Right lung (tissue), 5 donors: ENCODE measurements around the gene FRAS1. TPM values are rescaled to one million over a fixed set of nuclear protein-coding genes. Genes with fewer than 3 reads are reported as not detected.
"Not testable (repeated sequence)": the region's sequence is repeated elsewhere in the genome, so short reads cannot be mapped to it uniquely, and the experiment has no call there.

Experiments
- DNase-seq, 2 donors: peaks; one replicate each; pipeline ENCODE4 v3.0.0-alpha.2; 2013
- polyA plus RNA-seq, 5 donors: library from polyadenylated mRNA; unstranded; fragments of 120-200 nt; gene quantifications; one replicate each; pipeline versions ENCODE4 v1.2.1 to v1.2.3, GENCODE V29; 2013; ENCODE audit warnings: inconsistent platforms in 1 of 5, low replicate concordance in 1 of 5; ENCODE audit not compliant: insufficient read length in 5 of 5, insufficient read depth in 1 of 5

Gene FRAS1
- polyA plus RNA-seq, 5 donors: 23.5 to 45.6 (median 42.8) TPM

GRCh38 chr4:78057600-78058550 lies 752 bp downstream of the FRAS1 start:
- DNase-seq: peak; percentile 19 to 37

- peak; percentile 36 to 37 for DNase-seq
Measured at GRCh38 chr4:78058591-78059523, 1.7 kb downstream of the FRAS1 start.

- DNase-seq: peak; percentile 74 to 84
Measured at GRCh38 chr4:78059524-78059889, 2.4 kb downstream of the FRAS1 start.

GRCh38 chr4:78059938-78060337 lies 2.8 kb downstream of the FRAS1 start:
- no peak for DNase-seq

GRCh38 chr4:78061939-78062570 lies 4.9 kb downstream of the FRAS1 start:
- DNase-seq: no peak

GRCh38 chr4:78065508-78066192 lies 8.5 kb downstream of the FRAS1 start:
- no peak for DNase-seq

GRCh38 chr4:78068481-78068880 lies 11.4 kb downstream of the FRAS1 start:
- DNase-seq: no peak

GRCh38 chr4:78069319-78069718 lies 12.2 kb downstream of the FRAS1 start:
- DNase-seq: no peak

- no peak for DNase-seq
Measured at GRCh38 chr4:78069859-78070258, 12.7 kb downstream of the FRAS1 start.

GRCh38 chr4:78070731-78071282 lies 13.7 kb downstream of the FRAS1 start:
- no peak for DNase-seq

GRCh38 chr4:78074759-78075158 lies 17.6 kb downstream of the FRAS1 start:
- no peak for DNase-seq

GRCh38 chr4:78075986-78076385 lies 18.9 kb downstream of the FRAS1 start:
- no peak for DNase-seq

- no peak for DNase-seq
Measured at GRCh38 chr4:78078101-78078500, 21.0 kb downstream of the FRAS1 start.

GRCh38 chr4:78079726-78080430 lies 22.8 kb downstream of the FRAS1 start:
- DNase-seq: no peak

GRCh38 chr4:78081541-78081940 lies 24.4 kb downstream of the FRAS1 start:
- no peak for DNase-seq

- no peak for DNase-seq
Measured at GRCh38 chr4:78083035-78083434, 25.9 kb downstream of the FRAS1 start.

- DNase-seq: no peak
Measured at GRCh38 chr4:78091534-78091933, 34.4 kb downstream of the FRAS1 start.

- not testable (repeated sequence) for DNase-seq
Measured at GRCh38 chr4:78092350-78092749, 35.2 kb downstream of the FRAS1 start.

GRCh38 chr4:78092850-78093249 lies 35.7 kb downstream of the FRAS1 start:
- no peak for DNase-seq

- DNase-seq: no peak
Measured at GRCh38 chr4:78095081-78095480, 38.0 kb downstream of the FRAS1 start.
